Vagina (tissue), 2 donors: ENCODE measurements around the gene TIMM44.

Experiments
- CTCF ChIP-seq, 3 experiments: fragments of 450-650 bp in 2 of 3; fragments of 200-600 bp in 1 of 3; sonication (generic) in 1 of 3; IDR thresholded peaks; one replicate each; pipeline ENCODE4 v1.5.1; 2017 to 2019; ENCODE audit warnings: antibody characterized with exemption in 3 of 3, mild to moderate bottlenecking in 2 of 3, moderate library complexity in 2 of 3
- POLR2AphosphoS5 ChIP-seq, 2 donors: sonication (generic); formaldehyde crosslinking; IDR thresholded peaks; one replicate each; pipeline ENCODE4 v1.9.0; 2017; ENCODE audit warnings: antibody characterized with exemption in 2 of 2, mild to moderate bottlenecking in 2 of 2, low read depth in 1 of 2; ENCODE audit not compliant: insufficient read depth in 1 of 2

- TF ChIP-seq CTCF (IDR thresholded peaks at IDR 0.05) = no peak
- no peak for TF ChIP-seq POLR2AphosphoS5 (IDR thresholded peaks at IDR 0.05; ENCODE audit: insufficient read depth in 1 of 2, low read depth in 1 of 2)
Observed at GRCh38 chr19:7885818-7886217, 57.6 kb downstream of the TIMM44 start.
